Measurements from ENCODE around the gene NFASC.

NFASC gene

DNA sequence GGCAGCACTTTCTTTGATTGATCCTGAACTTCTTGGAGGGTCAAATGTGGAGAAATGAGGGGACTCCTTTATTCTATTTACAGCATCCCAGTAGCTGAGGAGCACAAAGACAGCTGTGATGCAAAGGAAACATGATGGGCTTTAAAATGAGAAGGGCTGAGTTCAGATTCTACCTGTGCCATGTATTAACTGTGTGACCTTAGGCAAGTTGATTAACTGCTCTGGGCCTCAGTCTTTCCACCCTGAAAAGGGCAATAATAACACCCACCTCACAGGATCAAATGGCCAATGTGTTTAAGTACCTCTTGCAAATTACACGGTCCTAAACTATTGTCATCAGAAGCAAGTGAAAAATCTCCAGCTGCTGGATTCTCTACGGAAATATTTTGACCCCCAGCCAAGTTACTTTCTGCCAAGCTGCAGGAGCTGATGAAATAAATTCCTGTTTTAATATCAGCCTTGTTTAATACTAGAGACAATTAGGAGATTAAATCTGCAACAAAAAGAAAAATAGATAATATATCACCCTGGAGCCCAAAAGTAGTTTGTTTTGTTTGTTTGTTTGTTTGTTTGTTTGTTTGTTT, 197.9 kb downstream of the NFASC start:
- Histone ChIP-seq H3K36me3 (replicated peaks; ENCODE audit: low read depth, low read length) (no peaks in the 10 kb centered on the region), H3K9ac (ENCODE audit: low read length) (no peak overlapping the region), H3K27me3 (ENCODE audit: low read depth, low read length) (0 out of 2 replicates have a peak, but pooled peaks cover 3% of the 10 kb centered on the region), H3K79me2 (ENCODE audit: low read length) (no peaks in the 10 kb centered on the region), H3K4me2 (ENCODE audit: low read length) (no peak overlapping the region), H3K4me1 (ENCODE audit: low read length) (0 out of 2 replicates have a peak, but pooled peaks cover 2% of the 10 kb centered on the region), H3K9me3 (ENCODE audit: insufficient read depth, low read length) (no peaks in the 10 kb centered on the region), H3K4me3 (ENCODE audit: low read length) (no peak overlapping the region), H3K27ac (ENCODE audit: low read length) (no peak overlapping the region), H4K20me1 (ENCODE audit: insufficient read depth, low read length) (no peaks in the 10 kb centered on the region), H2AFZ (ENCODE audit: low read depth, low read length) (no peak overlapping the region)
- TF ChIP-seq EZH2phosphoT487 (IDR thresholded peaks at IDR 0.05; ENCODE audit: low read depth): no peak
- TF ChIP-seq, protein P1, sequence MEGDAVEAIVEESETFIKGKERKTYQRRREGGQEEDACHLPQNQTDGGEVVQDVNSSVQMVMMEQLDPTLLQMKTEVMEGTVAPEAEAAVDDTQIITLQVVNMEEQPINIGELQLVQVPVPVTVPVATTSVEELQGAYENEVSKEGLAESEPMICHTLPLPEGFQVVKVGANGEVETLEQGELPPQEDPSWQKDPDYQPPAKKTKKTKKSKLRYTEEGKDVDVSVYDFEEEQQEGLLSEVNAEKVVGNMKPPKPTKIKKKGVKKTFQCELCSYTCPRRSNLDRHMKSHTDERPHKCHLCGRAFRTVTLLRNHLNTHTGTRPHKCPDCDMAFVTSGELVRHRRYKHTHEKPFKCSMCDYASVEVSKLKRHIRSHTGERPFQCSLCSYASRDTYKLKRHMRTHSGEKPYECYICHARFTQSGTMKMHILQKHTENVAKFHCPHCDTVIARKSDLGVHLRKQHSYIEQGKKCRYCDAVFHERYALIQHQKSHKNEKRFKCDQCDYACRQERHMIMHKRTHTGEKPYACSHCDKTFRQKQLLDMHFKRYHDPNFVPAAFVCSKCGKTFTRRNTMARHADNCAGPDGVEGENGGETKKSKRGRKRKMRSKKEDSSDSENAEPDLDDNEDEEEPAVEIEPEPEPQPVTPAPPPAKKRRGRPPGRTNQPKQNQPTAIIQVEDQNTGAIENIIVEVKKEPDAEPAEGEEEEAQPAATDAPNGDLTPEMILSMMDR (IDR thresholded peaks at IDR 0.05; ENCODE audit: low read depth, low read length): no peak

- no peak overlapping the region for H3K9ac ChIP-seq (ENCODE audit: low read length)
- no peak overlapping the region for H2AFZ ChIP-seq (ENCODE audit: low read depth, low read length)
- no peak for TF ChIP-seq EZH2phosphoT487 (IDR thresholded peaks at IDR 0.05; ENCODE audit: low read depth)
- TF ChIP-seq, protein P1 (IDR thresholded peaks at IDR 0.05; ENCODE audit: low read depth, low read length): no peak
- no peaks in the 10 kb centered on the region for H3K4me1 ChIP-seq (ENCODE audit: low read length)
- no peaks in the 10 kb centered on the region for H3K9me3 ChIP-seq (ENCODE audit: insufficient read depth, low read length)
- no peak overlapping the region for H3K4me3 ChIP-seq (ENCODE audit: low read length)
- H3K79me2 ChIP-seq (ENCODE audit: low read length): no peaks in the 10 kb centered on the region
- H3K27me3 ChIP-seq (ENCODE audit: low read depth, low read length): 0 out of 2 replicates have a peak, but pooled peaks cover 3% of the 10 kb centered on the region
- H4K20me1 ChIP-seq (ENCODE audit: insufficient read depth, low read length): no peaks in the 10 kb centered on the region
- H3K36me3 ChIP-seq (replicated peaks; ENCODE audit: low read depth, low read length): no peaks in the 10 kb centered on the region
- no peak overlapping the region for H3K27ac ChIP-seq (ENCODE audit: low read length)
- H3K4me2 ChIP-seq (ENCODE audit: low read length): no peak overlapping the region
Observed at GRCh38 chr1:205069371-205070125, 198.9 kb downstream of the NFASC start.

GRCh38 chr1:205071028-205071409, 200.4 kb downstream of the NFASC start:
- TF ChIP-seq, protein P1 (IDR thresholded peaks at IDR 0.05; ENCODE audit: low read depth, low read length): no peak
- no peak for TF ChIP-seq EZH2phosphoT487 (IDR thresholded peaks at IDR 0.05; ENCODE audit: low read depth)
- H2AFZ ChIP-seq (ENCODE audit: low read depth, low read length): no peak overlapping the region
- H3K27ac ChIP-seq (ENCODE audit: low read length): no peak overlapping the region
- no peaks in the 10 kb centered on the region for H4K20me1 ChIP-seq (ENCODE audit: insufficient read depth, low read length)
- H3K9me3 ChIP-seq (ENCODE audit: insufficient read depth, low read length): no peaks in the 10 kb centered on the region
- H3K4me3 ChIP-seq (ENCODE audit: low read length): no peak overlapping the region
- no peaks in the 10 kb centered on the region for H3K79me2 ChIP-seq (ENCODE audit: low read length)
- 0 out of 2 replicates have a peak, but pooled peaks cover 3% of the 10 kb centered on the region for H3K27me3 ChIP-seq (ENCODE audit: low read depth, low read length)
- no peaks in the 10 kb centered on the region for H3K4me1 ChIP-seq (ENCODE audit: low read length)
- no peak overlapping the region for H3K4me2 ChIP-seq (ENCODE audit: low read length)
- H3K36me3 ChIP-seq (replicated peaks; ENCODE audit: low read depth, low read length): no peaks in the 10 kb centered on the region
- no peak overlapping the region for H3K9ac ChIP-seq (ENCODE audit: low read length)

GRCh38 chr1:205071801-205072200, 201.1 kb downstream of the NFASC start:
- H3K27ac ChIP-seq (ENCODE audit: low read length): no peak overlapping the region
- H3K4me1 ChIP-seq (ENCODE audit: low read length): no peaks in the 10 kb centered on the region
- no peak overlapping the region for H3K4me2 ChIP-seq (ENCODE audit: low read length)
- no peak overlapping the region for H3K4me3 ChIP-seq (ENCODE audit: low read length)
- no peaks in the 10 kb centered on the region for H3K36me3 ChIP-seq (replicated peaks; ENCODE audit: low read depth, low read length)
- no peaks in the 10 kb centered on the region for H3K79me2 ChIP-seq (ENCODE audit: low read length)
- no peak overlapping the region for H3K9ac ChIP-seq (ENCODE audit: low read length)
- TF ChIP-seq, protein P1 (IDR thresholded peaks at IDR 0.05; ENCODE audit: low read depth, low read length): no peak
- no peak for TF ChIP-seq EZH2phosphoT487 (IDR thresholded peaks at IDR 0.05; ENCODE audit: low read depth)
- no peaks in the 10 kb centered on the region for H3K27me3 ChIP-seq (ENCODE audit: low read depth, low read length)
- H2AFZ ChIP-seq (ENCODE audit: low read depth, low read length): no peak overlapping the region
- no peaks in the 10 kb centered on the region for H4K20me1 ChIP-seq (ENCODE audit: insufficient read depth, low read length)
- H3K9me3 ChIP-seq (ENCODE audit: insufficient read depth, low read length): no peaks in the 10 kb centered on the region
